Activated effector memory CD4-positive, alpha-beta T cell treated with Interleukin-2 at 50 U/mL for 16 hours (primary cell): ENCODE results near the gene MTURN.
A peak's percentile ranks its signal among the peaks of the same experiment; 100 is the strongest.
"Not testable (repeated sequence)": the region's sequence is repeated elsewhere in the genome, so short reads cannot be mapped to it uniquely, and the experiment has no call there.

Source experiments
- DNase-seq: peaks from one replicate; pipeline ENCODE4 v3.0.0-alpha.2; 2020

MTURN gene

GRCh38 chr7:30134611-30135300, at the start of gene MTURN:
Gene MTURN, plus strand, starts transcription at chr7:30134986. Its CDS starts 151 bp downstream, at chr7:30135137.
- DNase-seq = peak; percentile 75

GRCh38 chr7:30086529-30086928, 48.3 kb upstream of the MTURN start:
- no peak for DNase-seq

- no peak for DNase-seq
These were observed 47.4 kb upstream of the MTURN start for GRCh38 chr7:30087371-30087770.

- no peak for DNase-seq
These were observed 46.4 kb upstream of the MTURN start for GRCh38 chr7:30088362-30088761.

- DNase-seq = no peak
These were observed 44.7 kb upstream of the MTURN start for GRCh38 chr7:30090111-30090510.

GRCh38 chr7:30091491-30091912, 43.3 kb upstream of the MTURN start:
- DNase-seq = no peak

- no peak for DNase-seq
These were observed 42.8 kb upstream of the MTURN start for GRCh38 chr7:30091987-30092386.

- no peak for DNase-seq
These were observed 41.3 kb upstream of the MTURN start for GRCh38 chr7:30093420-30093952.

GRCh38 chr7:30098599-30098998, 36.2 kb upstream of the MTURN start:
- DNase-seq = not testable (repeated sequence)

- no peak for DNase-seq
These were observed 32.5 kb upstream of the MTURN start for GRCh38 chr7:30102281-30102680.

- DNase-seq = no peak
These were observed 30.6 kb upstream of the MTURN start for GRCh38 chr7:30104157-30104556.

GRCh38 chr7:30112103-30112713, 22.6 kb upstream of the MTURN start:
- DNase-seq = no peak

GRCh38 chr7:30113144-30113543, 21.6 kb upstream of the MTURN start:
- no peak for DNase-seq

- no peak for DNase-seq
These were observed 20.1 kb upstream of the MTURN start for GRCh38 chr7:30114536-30115238.

GRCh38 chr7:30115709-30116297, 19.0 kb upstream of the MTURN start:
- no peak for DNase-seq

GRCh38 chr7:30116771-30117170, 18.0 kb upstream of the MTURN start:
- no peak for DNase-seq

- DNase-seq = no peak
These were observed 16.9 kb upstream of the MTURN start for GRCh38 chr7:30117896-30118295.

GRCh38 chr7:30119890-30120577, 14.8 kb upstream of the MTURN start:
- no peak for DNase-seq

GRCh38 chr7:30133736-30134610, 813 bp upstream of the MTURN start:
- DNase-seq = no peak

GRCh38 chr7:30135301-30136116, 723 bp downstream of the MTURN start:
- peak; percentile 40 for DNase-seq
